HG03108 (cell line): Measurements from ENCODE around the gene IKZF4.
"Not testable (repeated sequence)": the region's sequence is repeated elsewhere in the genome, so short reads cannot be mapped to it uniquely, and the experiment has no call there.

Experiments used
- ATAC-seq: cut with Tn5 transposase; IDR thresholded peaks from one replicate; pipeline ENCODE4 v1.9.1; 2021; ENCODE audit warnings: moderate library complexity; ENCODE audit not compliant: unreplicated experiment

Gene IKZF4

DNA sequence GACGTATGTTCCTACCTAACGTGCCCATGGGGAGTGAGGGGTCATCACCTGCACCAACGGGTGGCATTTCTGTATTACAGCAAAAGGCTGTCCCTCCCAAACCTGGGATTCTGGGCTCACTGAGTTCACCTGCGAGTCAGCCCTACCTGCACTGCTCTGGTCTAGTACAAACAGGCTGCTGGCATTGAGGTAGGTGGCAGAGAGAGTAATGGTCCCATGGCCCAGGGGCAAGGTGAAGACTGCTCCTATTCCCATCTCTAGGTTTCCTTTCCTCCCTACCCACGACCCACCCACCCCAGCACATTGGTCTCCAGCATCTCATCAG is 23.3 kb upstream of the IKZF4 start:
- ATAC-seq, result no peak

DNA sequence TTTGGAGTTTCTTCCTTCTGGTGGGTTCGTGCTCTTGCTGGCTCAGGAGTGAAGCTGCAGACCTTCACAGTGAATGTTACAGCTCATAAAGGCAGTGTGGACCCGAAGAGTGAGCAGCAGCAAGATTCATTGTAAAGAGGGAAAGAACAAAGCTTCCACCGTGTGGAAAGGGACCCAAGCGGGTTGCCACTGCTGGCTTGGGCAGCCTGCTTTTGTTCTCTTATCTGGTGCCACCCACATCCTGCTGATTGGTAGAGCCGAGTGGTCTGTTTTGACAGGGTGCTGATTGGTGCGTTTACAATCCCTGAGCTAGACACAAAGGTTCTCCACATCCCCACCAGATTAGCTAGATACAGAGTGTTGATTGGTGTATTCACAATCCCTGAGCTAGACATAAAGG is 21.3 kb upstream of the IKZF4 start:
- not testable (repeated sequence) for ATAC-seq

DNA sequence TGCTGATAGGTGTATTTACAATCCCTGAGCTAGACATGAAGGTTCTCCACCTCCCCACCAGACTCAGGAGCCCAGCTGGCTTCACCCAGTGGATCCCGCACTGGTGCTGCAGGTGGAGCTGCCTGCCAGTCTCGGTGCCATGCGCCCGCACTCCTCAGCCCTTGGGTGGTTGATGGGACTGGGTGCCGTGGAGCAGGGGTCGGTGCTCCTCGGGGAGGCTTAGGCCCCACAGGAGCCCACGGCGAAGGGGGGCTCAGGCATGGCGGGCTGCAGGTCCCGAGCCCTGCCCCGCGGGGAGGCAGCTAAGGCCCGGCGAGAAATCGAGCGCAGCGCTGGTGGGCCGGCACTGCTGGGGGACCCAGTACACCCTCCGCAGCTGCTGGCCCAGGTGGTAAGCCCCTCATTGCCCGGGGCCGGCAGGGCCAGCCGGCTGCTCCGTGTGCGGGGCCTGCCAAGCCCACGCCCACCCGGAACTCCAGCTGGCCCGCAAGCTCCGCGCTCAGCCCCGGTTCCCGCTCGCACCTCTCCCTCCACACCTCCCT is 20.8 kb upstream of the IKZF4 start:
- ATAC-seq, result not testable (repeated sequence)

DNA sequence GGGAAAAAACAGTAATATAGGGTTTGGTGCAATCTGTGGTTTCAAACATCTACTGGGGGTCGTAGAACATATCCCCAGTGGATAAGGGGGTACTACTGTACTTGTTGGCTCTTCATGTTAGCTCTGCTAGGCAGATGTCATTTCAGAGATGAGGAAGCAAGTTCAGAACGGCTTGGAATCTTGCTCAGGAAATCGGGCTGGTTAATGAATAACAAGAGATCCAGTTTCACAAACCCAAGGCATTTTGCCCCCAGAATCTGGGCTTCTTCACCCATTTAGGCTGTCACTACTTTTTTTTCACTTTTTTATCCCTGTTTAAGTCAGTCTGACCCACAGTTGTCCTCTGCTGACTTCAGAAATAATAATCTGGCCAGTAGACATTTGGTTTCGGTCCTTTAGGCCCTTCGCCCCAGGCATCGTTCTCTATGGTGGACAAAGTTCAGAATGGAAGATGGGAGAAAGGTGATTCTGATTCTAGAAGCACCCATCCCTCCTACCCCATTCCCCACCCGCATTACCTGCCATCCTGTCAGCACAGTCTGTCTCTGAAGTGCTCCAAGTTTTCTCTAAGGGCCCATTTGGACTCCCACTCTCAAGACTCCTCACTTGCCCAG is 19.2 kb upstream of the IKZF4 start:
- no peak for ATAC-seq

DNA sequence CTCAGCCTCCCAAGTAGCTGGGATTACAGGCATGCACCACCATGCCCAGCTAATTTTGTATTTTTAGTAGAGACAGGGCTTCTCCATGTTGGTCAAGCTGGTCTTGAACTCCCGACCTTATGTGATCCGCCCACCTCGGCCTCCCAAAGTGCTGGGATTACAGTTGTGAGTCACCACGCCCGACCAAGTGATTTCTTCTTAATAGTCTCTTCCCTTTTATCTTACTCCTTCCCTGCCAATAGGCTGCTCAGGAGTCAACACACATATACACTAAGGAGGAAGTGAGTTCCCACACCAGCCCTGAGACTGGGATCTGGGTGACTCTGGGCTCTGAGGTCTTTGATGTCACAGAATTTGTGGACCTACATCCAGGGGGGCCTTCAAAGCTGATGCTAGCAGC is 17.5 kb upstream of the IKZF4 start:
- not testable (repeated sequence) for ATAC-seq

DNA sequence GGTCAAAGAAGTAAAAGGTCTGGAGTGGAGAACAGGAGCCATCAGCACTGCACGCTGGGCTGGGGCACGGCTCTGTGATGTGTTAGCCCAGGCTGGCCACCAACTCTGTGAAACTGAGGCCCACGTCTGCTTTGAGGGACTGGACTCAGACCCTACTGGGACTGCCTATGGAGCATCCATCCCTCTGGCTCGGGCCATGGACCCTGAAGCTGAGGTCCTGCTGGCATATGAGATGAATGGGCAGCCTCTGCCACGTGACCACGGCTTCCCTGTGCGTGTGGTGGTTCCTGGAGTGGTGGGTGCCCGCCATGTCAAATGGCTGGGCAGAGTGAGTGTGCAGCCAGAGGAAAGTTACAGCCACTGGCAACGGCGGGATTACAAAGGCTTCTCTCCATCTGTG is 16.6 kb upstream of the IKZF4 start:
- ATAC-seq, result no peak

DNA sequence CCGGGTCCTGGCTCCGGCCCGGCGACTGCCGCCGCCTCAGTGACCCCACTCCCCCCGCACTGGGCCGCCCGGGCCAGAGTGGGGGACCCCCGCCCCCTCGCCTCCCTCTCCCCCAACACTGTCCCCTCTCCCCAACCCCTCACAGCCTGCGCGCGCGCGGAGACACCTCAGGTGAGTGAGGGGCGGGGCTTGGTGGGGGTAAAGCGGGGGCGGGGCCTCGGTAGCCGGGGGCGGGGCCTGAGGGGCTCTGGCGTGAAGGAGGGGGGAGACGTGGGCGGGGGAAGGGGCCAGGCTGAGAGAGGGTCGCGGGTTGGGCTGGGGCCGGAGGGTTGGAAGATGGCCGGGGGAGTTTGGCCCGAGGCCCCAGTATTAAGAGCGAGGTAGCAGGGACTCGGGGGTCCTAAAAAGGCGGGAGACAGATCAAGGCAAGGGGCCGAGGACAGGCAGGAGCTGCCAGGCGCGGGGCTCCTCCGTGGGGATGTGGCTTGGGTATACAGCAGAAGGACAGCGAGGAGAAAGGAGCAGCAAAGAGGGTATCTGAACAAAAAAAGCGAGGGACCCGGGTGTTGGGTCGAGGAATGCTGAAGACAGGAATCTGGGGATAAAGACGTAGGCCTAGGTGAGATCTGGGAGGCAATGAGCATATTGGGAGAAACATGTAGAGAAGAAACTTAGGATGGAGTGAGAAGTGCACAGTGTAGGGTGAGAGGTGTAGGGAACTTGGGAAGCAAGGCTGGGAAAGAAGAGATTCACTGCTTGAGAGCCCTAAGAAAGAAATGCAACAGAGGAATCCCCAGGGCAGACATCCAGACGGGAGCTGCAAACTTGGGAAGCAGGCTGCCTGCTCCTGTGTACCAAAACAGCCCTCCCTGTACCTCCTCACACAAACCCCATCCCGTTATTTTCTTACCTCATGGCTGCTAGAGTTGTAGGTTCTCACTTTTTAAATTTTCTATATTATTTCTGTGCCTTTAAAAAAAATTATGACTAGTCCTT is 13.0 kb upstream of the IKZF4 start:
- ATAC-seq, result no peak

DNA sequence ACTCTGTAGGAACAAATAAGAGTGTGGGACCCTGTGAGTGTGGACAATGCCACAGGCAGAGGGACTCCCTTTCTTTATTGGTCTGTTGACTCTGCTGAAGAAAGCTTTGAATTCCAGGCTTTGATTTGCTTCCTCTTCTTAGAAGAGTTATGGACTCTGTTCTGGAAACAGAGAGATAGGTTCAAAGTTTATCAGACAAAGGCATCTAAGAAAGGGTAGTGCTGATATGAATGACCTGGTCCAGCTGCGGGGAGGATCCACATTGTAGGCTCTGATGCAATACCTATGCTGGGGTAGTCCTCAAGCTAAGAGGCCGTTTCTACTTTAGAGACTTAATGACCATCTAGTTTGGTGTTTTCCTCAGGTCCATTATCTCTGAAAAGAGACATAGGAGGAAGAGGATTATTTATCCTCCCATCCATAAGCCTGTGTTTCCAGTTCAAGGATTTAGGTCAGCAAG is 10.7 kb upstream of the IKZF4 start:
- no peak for ATAC-seq

DNA sequence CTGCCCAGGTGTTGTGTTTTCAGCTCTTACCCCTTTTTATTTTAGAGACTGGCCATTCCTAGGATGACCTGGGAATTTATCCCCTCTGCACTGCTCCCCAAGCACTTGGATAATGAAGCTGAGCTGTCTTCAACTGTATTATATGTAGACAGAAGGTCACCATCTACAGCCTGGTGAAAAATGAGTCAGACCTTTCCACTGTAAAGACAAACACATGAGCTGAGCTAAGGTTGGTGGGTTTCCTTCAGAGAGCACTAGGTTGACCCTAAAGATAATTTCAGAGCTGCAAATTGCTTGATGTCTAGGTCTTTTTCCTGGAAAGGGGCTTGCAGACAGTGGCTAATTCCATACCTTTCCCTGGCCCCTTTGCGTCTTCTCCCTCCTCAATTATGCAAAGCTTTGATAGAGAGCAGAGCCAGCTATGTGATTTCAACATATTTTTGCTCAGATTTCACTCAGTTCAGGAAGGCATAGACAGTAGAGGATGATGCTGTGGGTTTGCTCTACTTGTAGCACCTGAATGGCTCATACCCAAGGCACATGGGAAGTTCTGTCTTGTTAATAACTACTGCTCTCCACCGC is 9.2 kb upstream of the IKZF4 start:
- ATAC-seq, result no peak

DNA sequence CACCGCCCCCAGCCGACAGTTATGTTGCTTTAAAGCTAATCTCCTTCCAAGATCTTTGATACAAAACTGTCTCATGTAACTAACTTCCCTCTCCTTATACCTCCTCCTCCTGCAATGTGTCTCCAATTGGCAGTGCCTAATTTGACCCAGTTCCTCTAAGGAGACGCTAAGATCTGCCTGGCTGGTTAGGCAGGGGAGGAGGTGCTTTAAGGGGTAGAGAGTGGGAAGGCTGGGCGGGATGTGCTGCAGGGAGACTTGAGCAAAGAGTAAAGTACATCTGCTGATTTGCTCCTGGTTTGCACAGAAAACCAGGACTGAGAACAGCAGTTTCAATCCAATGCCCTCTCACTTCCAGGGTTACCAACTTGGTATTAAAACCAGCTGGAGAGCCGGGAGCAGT is 7.4 kb upstream of the IKZF4 start:
- ATAC-seq, result no peak

DNA sequence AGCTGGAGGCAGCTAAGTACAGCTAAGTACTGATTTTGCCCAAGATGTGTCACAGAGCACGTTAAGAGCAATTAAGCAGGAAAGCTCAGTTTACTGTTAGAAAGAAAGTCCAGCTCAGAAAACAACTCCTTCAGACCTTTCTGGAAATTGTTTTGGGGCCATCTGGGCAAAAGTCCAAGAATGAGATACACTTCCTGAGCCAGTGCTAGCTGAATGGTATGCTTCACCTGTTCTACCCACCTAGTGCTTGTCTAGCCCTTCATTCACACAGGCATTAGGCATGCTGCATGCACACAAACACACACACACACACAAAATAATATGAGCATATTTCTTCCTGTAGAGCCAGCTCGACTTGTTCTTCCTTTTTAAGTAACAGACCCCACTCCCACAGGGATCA is 6.6 kb upstream of the IKZF4 start:
- ATAC-seq, result no peak

DNA sequence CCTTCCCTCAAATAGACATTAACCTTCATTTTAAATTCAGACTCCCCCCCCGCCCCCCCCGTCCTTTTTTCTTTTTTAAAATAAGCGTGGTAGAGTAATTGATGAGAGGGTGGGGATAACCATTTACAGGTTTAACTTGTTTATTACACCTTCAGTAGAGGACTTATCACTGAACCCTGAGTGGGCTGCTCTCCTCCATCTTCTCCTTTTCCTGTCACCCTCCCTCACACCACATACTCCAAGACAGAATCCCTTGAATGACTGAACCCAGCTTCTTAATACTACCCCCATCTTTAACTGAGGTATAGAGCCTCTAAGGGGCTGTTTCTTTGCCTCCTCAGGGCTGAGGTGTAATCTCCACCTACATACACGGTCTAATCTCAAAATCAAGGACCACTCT is 3.7 kb upstream of the IKZF4 start:
- no peak for ATAC-seq

DNA sequence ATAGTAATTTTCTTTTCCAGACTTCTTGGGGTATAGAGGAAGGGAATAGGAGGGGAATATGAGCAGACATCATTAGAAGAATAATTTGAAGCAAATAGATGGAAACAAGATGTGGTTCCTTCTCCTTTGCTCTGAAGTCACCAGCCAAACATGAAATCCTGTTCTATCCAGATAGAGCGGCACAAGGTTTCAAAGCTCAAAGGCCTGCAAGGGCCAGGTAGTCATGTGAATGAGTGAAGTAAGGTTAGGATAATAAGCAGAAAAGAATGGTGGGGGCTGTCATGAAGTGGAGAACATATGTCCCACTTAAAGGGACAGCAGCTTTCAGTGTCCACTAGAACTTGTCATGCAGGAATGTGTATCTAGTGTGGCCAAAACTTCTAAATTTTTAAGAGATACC is 2.5 kb upstream of the IKZF4 start:
- ATAC-seq, result no peak

DNA sequence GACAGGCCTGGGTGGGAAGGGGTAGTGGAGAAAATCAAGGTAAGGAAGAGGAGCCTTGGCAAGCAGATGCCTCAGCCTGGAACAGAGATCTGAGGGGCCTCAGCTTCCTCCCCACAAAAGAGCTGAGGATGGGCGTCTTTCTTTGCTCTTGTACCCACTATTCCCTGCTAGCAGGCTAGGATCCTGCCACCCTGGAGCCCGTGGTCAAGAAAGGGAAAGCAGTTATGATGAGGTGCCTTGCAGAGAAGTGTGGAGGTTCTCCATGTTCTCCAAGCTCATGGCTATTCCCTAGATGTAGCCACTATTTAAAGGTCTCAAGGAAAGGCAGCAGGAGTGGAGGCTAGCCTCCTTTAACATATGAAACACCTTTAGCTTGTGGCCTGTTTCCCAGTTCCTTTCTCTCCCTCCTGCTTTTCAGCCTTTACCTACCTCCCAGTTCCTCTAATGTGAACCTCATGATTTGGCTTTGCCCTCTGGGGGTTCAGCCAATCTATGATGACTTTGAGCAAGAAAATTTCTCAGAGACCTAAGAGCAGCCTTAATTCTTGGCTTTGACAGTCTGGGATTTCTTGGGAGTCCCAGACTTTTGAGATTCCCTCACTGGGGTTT is 1.1 kb downstream of the IKZF4 start:
- no peak for ATAC-seq

DNA sequence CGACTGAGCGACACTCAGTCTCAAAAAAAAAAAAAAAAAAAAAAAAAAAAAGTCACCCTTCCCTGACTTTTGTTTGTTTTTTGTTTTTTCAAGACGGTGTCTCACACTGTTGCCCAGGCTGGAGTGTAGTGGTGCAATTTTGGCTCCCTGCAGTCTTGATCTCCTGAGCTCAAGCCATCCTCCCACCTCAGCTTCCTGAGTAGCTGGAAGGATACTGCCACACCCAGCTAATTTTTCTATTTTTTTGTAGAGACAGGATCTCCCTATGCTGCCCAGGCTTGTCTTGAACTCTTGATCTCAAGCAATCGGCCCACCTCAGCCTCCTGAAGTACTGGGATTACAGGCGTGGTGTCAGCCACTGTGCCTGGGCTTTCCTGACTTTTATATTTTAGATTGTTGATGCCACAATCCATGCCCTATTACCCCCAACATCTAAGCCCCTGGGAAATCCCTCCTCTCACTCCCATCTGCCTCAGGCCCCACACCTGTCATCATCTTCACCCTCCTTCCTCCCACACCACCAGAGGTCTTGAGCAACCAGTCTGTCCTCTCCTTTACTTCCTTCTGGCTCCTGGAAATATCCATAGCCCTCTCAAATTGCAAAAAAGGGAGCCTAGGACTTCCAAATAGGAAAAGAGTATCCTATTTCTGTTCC is 7.8 kb downstream of the IKZF4 start:
- ATAC-seq, result no peak

DNA sequence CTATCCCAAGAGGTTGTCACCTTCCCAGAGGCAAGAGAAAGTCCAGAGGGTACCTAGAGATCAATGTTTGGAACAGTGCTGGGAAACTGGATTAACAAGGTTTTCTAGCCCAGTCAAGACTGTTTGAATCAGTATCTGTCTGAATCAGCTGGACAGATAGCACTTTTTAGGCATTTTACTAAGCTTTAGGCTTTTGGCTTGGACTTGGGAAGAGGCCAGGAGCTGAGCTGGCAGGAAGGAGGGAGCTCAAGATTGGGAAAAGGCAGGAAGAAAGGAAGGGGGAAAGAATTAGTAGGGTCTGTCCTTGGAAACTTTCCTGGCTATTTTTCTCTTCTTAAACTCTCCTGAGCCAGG is 8.3 kb downstream of the IKZF4 start:
- ATAC-seq, result no peak

DNA sequence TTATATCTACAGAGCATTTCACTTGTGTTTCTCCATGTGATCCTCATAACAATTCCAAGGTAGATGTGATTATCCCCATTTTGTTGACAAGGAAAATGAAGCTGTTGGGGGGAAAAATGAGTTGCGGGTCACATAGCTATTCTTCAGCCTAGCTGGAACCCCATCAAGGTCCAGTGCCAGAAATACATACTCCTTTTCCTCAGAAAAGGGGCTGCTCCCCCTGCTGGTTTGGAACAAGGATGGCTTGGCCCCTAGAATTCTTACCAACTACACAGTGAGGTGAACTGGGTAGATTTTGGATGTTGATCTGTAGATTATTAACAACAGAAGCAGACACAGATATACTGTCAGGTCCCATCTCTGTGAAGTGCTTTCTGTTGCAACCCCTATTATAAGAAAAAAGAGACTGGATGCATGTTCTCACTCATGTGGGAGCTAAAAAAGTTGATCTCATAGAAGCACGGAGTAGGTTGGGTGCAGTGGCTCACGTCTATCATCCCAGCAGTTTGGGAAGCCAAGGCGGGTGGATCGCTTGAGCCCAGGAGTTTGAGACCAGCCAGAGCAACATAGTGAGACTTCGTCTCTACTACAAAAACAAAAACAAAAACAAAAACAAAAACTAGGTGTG is 8.9 kb downstream of the IKZF4 start:
- ATAC-seq, result no peak

DNA sequence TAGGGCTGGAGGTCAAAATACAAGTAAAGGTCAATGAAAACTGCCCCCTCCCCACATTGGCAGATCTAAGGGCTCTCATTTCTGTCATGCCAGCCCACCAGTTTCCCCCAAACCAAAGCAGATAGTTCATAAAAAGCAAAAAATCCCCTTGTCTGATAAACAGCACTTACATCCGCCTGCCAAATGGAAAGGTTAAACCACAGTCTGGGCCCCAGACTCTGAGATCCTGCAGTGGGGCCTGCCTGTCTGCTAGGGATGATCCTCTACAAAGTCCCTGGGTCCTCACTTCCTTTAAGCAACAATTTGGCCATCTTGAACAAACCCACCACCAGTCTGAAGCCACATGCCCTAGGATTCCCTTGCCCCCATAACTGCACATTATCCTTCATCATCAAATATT is 11.1 kb downstream of the IKZF4 start:
- no peak for ATAC-seq

DNA sequence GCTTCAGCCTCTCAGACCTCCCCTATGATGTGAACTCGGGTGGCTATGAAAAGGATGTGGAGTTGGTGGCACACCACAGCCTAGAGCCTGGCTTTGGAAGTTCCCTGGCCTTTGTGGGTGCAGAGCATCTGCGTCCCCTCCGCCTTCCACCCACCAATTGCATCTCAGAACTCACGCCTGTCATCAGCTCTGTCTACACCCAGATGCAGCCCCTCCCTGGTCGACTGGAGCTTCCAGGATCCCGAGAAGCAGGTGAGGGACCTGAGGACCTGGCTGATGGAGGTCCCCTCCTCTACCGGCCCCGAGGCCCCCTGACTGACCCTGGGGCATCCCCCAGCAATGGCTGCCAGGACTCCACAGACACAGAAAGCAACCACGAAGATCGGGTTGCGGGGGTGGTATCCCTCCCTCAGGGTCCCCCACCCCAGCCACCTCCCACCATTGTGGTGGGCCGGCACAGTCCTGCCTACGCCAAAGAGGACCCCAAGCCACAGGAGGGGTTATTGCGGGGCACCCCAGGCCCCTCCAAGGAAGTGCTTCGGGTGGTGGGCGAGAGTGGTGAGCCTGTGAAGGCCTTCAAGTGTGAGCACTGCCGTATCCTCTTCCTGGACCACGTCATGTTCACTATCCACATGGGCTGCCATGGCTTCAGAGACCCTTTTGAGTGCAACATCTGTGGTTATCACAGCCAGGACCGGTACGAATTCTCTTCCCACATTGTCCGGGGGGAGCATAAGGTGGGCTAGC is 13.9 kb downstream of the IKZF4 start:
- no peak for ATAC-seq

DNA sequence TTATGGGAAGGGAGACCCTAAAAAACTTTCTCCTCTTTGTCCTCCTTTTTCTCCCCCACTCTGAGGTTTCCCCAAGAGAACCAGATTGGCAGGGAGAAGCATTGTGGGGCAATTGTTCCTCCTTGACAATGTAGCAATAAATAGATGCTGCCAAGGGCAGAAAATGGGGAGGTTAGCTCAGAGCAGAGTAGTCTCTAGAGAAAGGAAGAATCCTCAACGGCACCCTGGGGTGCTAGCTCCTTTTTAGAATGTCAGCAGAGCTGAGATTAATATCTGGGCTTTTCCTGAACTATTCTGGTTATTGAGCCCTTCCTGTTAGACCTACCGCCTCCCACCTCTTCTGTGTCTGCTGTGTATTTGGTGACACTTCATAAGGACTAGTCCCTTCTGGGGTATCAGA is 16.3 kb downstream of the IKZF4 start:
- ATAC-seq, result no peak
